ENCODE measurements around the gene ARHGAP15.
A peak's percentile ranks its signal among the peaks of the same experiment; 100 is the strongest.

ARHGAP15 gene

GRCh38 chr2:143455317-143455716, 326.1 kb downstream of the ARHGAP15 start:
- no peak for DNase-seq (ENCODE audit: low spot score)

GRCh38 chr2:143458258-143459190, 329.3 kb downstream of the ARHGAP15 start:
- no peak for DNase-seq (ENCODE audit: low spot score)

- DNase-seq (ENCODE audit: low spot score), result no peak
These were observed 331.2 kb downstream of the ARHGAP15 start for GRCh38 chr2:143460382-143460781.

GRCh38 chr2:143463719-143464118, 334.5 kb downstream of the ARHGAP15 start:
- DNase-seq (ENCODE audit: low spot score), result no peak

- no peak for DNase-seq (ENCODE audit: low spot score)
These were observed 337.2 kb downstream of the ARHGAP15 start for GRCh38 chr2:143466391-143466790.

GRCh38 chr2:143467011-143467410, 337.8 kb downstream of the ARHGAP15 start:
- DNase-seq (ENCODE audit: low spot score), result no peak

GRCh38 chr2:143468341-143468888, 339.2 kb downstream of the ARHGAP15 start:
- DNase-seq (ENCODE audit: low spot score), result no peak

GRCh38 chr2:143469323-143469722, 340.1 kb downstream of the ARHGAP15 start:
- DNase-seq (ENCODE audit: low spot score), result no peak

- no peak for DNase-seq (ENCODE audit: low spot score)
These were observed 342.3 kb downstream of the ARHGAP15 start for GRCh38 chr2:143471550-143471949.

- peak; percentile 67 for DNase-seq (ENCODE audit: low spot score)
These were observed 344.0 kb downstream of the ARHGAP15 start for GRCh38 chr2:143473216-143473615.

GRCh38 chr2:143473820-143474219, 344.6 kb downstream of the ARHGAP15 start:
- DNase-seq (ENCODE audit: low spot score), result no peak

- no peak for DNase-seq (ENCODE audit: low spot score)
These were observed 345.4 kb downstream of the ARHGAP15 start for GRCh38 chr2:143474586-143474985.

GRCh38 chr2:143475041-143475776, 346.0 kb downstream of the ARHGAP15 start:
- DNase-seq (ENCODE audit: low spot score), result no peak

- DNase-seq (ENCODE audit: low spot score), result no peak
These were observed 347.3 kb downstream of the ARHGAP15 start for GRCh38 chr2:143476336-143477087.

GRCh38 chr2:143477714-143478443, 348.7 kb downstream of the ARHGAP15 start:
- DNase-seq (ENCODE audit: low spot score), result no peak

- DNase-seq (ENCODE audit: low spot score), result no peak
These were observed 350.9 kb downstream of the ARHGAP15 start for GRCh38 chr2:143480086-143480485.

- DNase-seq (ENCODE audit: low spot score), result no peak
These were observed 351.5 kb downstream of the ARHGAP15 start for GRCh38 chr2:143480601-143481236.

- no peak for DNase-seq (ENCODE audit: low spot score)
These were observed 352.0 kb downstream of the ARHGAP15 start for GRCh38 chr2:143481237-143481623.

GRCh38 chr2:143481733-143482132, 352.5 kb downstream of the ARHGAP15 start:
- DNase-seq (ENCODE audit: low spot score), result no peak

GRCh38 chr2:143482316-143482715, 353.1 kb downstream of the ARHGAP15 start:
- DNase-seq (ENCODE audit: low spot score), result no peak

GRCh38 chr2:143482771-143483170, 353.6 kb downstream of the ARHGAP15 start:
- no peak for DNase-seq (ENCODE audit: low spot score)
